ENCODE results near the gene MAP3K13. TPM values are rescaled to one million over a fixed set of nuclear protein-coding genes. Genes with fewer than 3 reads are reported as not detected.

The MAP3K13 gene
- total RNA-seq, 1 donor, result 16.3 TPM

DNA sequence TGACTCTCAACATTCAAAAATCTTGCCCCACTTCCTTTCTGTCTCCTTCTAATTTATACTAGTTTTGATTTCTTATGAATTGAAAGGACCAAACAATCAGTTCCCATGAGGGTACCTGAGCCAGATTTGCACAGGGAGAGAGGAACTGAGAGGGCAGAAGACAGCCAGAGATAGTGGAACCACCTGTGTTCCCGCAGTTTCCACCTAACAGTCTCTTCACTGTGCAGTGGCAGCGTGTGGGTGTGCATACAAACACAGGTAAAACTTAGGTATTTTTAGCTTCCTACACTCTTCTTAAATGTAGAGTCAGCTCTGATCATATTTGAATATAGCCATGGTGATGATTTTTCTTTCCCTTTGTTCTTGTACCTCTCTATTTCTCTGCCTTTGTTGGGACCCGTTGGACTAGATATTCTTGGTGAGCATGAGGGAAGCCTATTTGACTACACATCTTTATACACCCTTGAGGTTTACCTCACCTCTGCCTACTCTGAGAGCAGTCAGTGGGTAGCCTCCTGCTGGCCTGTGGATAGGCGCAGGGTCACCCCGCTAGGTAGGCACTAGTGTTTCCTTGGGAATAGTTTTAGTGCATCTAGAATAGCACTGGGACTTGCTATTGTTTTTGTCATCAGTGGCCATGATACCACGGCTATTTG, 58.8 kb downstream of the MAP3K13 start:
- Histone ChIP-seq H3K27me3 (ENCODE audit: insufficient read depth, low read length) (no peaks in the 10 kb centered on the region), H2AFZ (ENCODE audit: low read length) (no peak overlapping the region), H3K9me3 (ENCODE audit: low read depth, low read length) (no peaks in the 10 kb centered on the region), H3K4me1 (ENCODE audit: insufficient read depth, low read length) (peaks cover 3% of the 10 kb centered on the region), H4K20me1 (ENCODE audit: insufficient read depth, low read length) (no peaks in the 10 kb centered on the region), H3K79me2 (ENCODE audit: insufficient read depth, low read length) (no peaks in the 10 kb centered on the region), H3K4me2 (ENCODE audit: insufficient read depth, low read length) (no peak overlapping the region), H3K4me3 (ENCODE audit: insufficient read depth, low read length) (no peak overlapping the region), H3K27ac (ENCODE audit: low read depth, low read length) (no peak overlapping the region), H3K36me3 (ENCODE audit: insufficient read depth, low read length) (no peaks in the 10 kb centered on the region)
- no peak for DNase-seq (ENCODE audit: insufficient read length, low spot score, missing footprints)
- TF ChIP-seq, protein P1, sequence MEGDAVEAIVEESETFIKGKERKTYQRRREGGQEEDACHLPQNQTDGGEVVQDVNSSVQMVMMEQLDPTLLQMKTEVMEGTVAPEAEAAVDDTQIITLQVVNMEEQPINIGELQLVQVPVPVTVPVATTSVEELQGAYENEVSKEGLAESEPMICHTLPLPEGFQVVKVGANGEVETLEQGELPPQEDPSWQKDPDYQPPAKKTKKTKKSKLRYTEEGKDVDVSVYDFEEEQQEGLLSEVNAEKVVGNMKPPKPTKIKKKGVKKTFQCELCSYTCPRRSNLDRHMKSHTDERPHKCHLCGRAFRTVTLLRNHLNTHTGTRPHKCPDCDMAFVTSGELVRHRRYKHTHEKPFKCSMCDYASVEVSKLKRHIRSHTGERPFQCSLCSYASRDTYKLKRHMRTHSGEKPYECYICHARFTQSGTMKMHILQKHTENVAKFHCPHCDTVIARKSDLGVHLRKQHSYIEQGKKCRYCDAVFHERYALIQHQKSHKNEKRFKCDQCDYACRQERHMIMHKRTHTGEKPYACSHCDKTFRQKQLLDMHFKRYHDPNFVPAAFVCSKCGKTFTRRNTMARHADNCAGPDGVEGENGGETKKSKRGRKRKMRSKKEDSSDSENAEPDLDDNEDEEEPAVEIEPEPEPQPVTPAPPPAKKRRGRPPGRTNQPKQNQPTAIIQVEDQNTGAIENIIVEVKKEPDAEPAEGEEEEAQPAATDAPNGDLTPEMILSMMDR (IDR thresholded peaks at IDR 0.05; ENCODE audit: extremely low read depth, low read depth, low read length), result no peak

DNA sequence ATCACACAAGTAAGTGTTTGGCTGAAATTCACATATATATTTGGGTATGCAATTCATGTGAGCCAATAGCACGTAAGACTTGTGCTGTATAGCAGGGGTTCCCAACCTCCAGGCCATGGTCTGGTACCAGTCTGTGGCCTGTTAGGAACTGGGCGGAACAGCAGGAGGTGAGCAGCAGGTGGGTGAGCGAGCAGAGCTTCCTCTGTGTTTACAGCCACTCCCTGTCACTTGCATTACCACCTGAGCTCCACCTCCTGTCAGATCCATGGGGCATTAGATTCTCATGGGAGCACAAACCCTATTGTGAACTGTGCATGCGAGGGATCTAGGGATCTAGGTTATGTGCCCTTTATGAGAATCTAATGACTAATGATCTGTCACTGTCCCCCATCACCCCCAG, 59.7 kb downstream of the MAP3K13 start:
- DNase-seq (ENCODE audit: insufficient read length, low spot score, missing footprints), result no peak
- Histone ChIP-seq H4K20me1 (ENCODE audit: insufficient read depth, low read length) (no peaks in the 10 kb centered on the region), H3K9me3 (ENCODE audit: low read depth, low read length) (no peaks in the 10 kb centered on the region), H2AFZ (ENCODE audit: low read length) (no peak overlapping the region), H3K36me3 (ENCODE audit: insufficient read depth, low read length) (no peaks in the 10 kb centered on the region), H3K4me2 (ENCODE audit: insufficient read depth, low read length) (no peak overlapping the region), H3K4me3 (ENCODE audit: insufficient read depth, low read length) (no peak overlapping the region), H3K4me1 (ENCODE audit: insufficient read depth, low read length) (peaks cover 3% of the 10 kb centered on the region), H3K27me3 (ENCODE audit: insufficient read depth, low read length) (no peaks in the 10 kb centered on the region), H3K27ac (ENCODE audit: low read depth, low read length) (no peak overlapping the region), H3K79me2 (ENCODE audit: insufficient read depth, low read length) (no peaks in the 10 kb centered on the region)
- TF ChIP-seq, protein P1 (IDR thresholded peaks at IDR 0.05; ENCODE audit: extremely low read depth, low read depth, low read length), result no peak

DNA sequence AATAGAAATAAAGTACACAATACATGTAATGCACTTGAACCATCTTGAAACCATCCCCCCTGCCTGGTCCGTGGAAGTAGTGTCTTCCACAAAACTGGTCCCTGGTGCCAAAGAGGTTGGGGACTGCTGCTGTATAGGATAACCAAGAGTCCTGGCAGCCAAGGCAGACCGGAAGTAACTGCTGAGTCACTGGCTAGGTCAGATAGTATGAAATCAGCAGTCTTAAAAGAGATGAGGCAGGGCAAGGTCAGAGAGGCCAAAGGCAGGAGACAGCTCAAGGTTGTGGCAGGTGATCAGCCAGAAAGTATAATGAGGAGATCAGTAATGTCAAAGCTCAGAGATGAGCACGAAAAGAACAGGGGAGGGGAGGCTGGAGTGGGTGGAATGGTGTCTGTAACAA, 60.2 kb downstream of the MAP3K13 start:
- Histone ChIP-seq H3K4me3 (ENCODE audit: insufficient read depth, low read length) (no peak overlapping the region), H3K9me3 (ENCODE audit: low read depth, low read length) (no peaks in the 10 kb centered on the region), H3K36me3 (ENCODE audit: insufficient read depth, low read length) (no peaks in the 10 kb centered on the region), H3K27me3 (ENCODE audit: insufficient read depth, low read length) (no peaks in the 10 kb centered on the region), H2AFZ (ENCODE audit: low read length) (no peak overlapping the region), H3K4me1 (ENCODE audit: insufficient read depth, low read length) (peaks cover 3% of the 10 kb centered on the region), H3K79me2 (ENCODE audit: insufficient read depth, low read length) (no peaks in the 10 kb centered on the region), H3K27ac (ENCODE audit: low read depth, low read length) (no peak overlapping the region), H4K20me1 (ENCODE audit: insufficient read depth, low read length) (no peaks in the 10 kb centered on the region), H3K4me2 (ENCODE audit: insufficient read depth, low read length) (no peak overlapping the region)
- TF ChIP-seq, protein P1 (IDR thresholded peaks at IDR 0.05; ENCODE audit: extremely low read depth, low read depth, low read length), result no peak
- DNase-seq (ENCODE audit: insufficient read length, low spot score, missing footprints), result no peak

DNA sequence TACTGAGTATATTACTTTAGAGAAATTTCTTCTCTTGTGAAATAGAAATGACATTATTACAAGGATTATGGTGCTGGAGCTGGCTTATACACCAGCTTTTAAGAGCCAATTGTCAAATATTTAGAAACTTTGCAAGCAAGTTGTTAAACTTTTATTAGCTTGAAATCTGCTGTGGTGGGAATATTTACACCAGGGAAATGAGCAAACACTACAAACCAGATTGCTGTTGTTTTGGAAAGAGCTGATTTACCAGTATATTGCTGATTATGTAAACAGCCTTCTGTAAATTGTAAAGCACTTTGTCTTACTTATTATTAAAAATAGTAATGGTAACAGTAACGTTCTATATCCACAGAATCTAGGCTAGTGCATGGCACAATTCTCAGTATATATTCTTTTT, 61.5 kb downstream of the MAP3K13 start:
- TF ChIP-seq, protein P1 (IDR thresholded peaks at IDR 0.05; ENCODE audit: extremely low read depth, low read depth, low read length), result no peak
- no peak for DNase-seq (ENCODE audit: insufficient read length, low spot score, missing footprints)

More for the DNA sequence above, 61.5 kb downstream of the MAP3K13 start:
- H3K9me3 ChIP-seq (ENCODE audit: low read depth, low read length), result no peaks in the 10 kb centered on the region
- H3K36me3 ChIP-seq (ENCODE audit: insufficient read depth, low read length), result no peaks in the 10 kb centered on the region
- no peak overlapping the region for H3K4me3 ChIP-seq (ENCODE audit: insufficient read depth, low read length)
- H3K27me3 ChIP-seq (ENCODE audit: insufficient read depth, low read length), result no peaks in the 10 kb centered on the region
- no peaks in the 10 kb centered on the region for H4K20me1 ChIP-seq (ENCODE audit: insufficient read depth, low read length)
- no peak overlapping the region for H2AFZ ChIP-seq (ENCODE audit: low read length)
- H3K79me2 ChIP-seq (ENCODE audit: insufficient read depth, low read length), result no peaks in the 10 kb centered on the region
- no peak overlapping the region for H3K27ac ChIP-seq (ENCODE audit: low read depth, low read length)
- H3K4me1 ChIP-seq (ENCODE audit: insufficient read depth, low read length), result peaks cover 3% of the 10 kb centered on the region
- H3K4me2 ChIP-seq (ENCODE audit: insufficient read depth, low read length), result no peak overlapping the region

Measured in osteoblast (primary cell).